ENCODE results near the gene HP1BP3.

The HP1BP3 gene

GRCh38 chr1:20728371-20729154 lies 58.5 kb downstream of the HP1BP3 start:
- H3K9me3 ChIP-seq (ENCODE audit: control insufficient read depth in 1 of 2, low read length in 2 of 2): no peaks in the 10 kb centered on the region
- H3K4me3 ChIP-seq (ENCODE audit: low read depth in 1 of 2, low read length in 2 of 2): no peak overlapping the region
- H3K9ac ChIP-seq (ENCODE audit: low read depth in 1 of 2, low read length in 2 of 2): no peak overlapping the region
- H3K4me1 ChIP-seq (ENCODE audit: control insufficient read depth in 1 of 2, insufficient read depth in 2 of 2, low read length in 2 of 2): peaks cover 13 to 18% of the 10 kb centered on the region in 2 donors
- no peaks in the 10 kb centered on the region for H3K36me3 ChIP-seq (ENCODE audit: control insufficient read depth in 1 of 2, insufficient read depth in 2 of 2, low read length in 2 of 2)
- no peak overlapping the region for H3K27ac ChIP-seq (ENCODE audit: low read depth, low read length)
- H3K27me3 ChIP-seq (ENCODE audit: control insufficient read depth in 1 of 2, insufficient read depth in 2 of 2, low read length in 2 of 2): peaks cover 41% of the 10 kb centered on the region in 2 donors

- Histone ChIP-seq H3K9me3 (ENCODE audit: control insufficient read depth in 1 of 2, low read length in 2 of 2) (no peaks in the 10 kb centered on the region), H3K36me3 (ENCODE audit: control insufficient read depth in 1 of 2, insufficient read depth in 2 of 2, low read length in 2 of 2) (no peaks in the 10 kb centered on the region), H3K27ac (ENCODE audit: low read depth, low read length) (no peak overlapping the region), H3K27me3 (ENCODE audit: control insufficient read depth in 1 of 2, insufficient read depth in 2 of 2, low read length in 2 of 2) (peaks cover 40 to 41% of the 10 kb centered on the region in 2 donors), H3K4me3 (ENCODE audit: low read depth in 1 of 2, low read length in 2 of 2) (no peak overlapping the region), H3K4me1 (ENCODE audit: control insufficient read depth in 1 of 2, insufficient read depth in 2 of 2, low read length in 2 of 2) (peaks cover 7 to 10% of the 10 kb centered on the region in 2 donors), H3K9ac (ENCODE audit: low read depth in 1 of 2, low read length in 2 of 2) (no peak overlapping the region)
These were observed 59.3 kb downstream of the HP1BP3 start for GRCh38 chr1:20727746-20728316.

DNA sequence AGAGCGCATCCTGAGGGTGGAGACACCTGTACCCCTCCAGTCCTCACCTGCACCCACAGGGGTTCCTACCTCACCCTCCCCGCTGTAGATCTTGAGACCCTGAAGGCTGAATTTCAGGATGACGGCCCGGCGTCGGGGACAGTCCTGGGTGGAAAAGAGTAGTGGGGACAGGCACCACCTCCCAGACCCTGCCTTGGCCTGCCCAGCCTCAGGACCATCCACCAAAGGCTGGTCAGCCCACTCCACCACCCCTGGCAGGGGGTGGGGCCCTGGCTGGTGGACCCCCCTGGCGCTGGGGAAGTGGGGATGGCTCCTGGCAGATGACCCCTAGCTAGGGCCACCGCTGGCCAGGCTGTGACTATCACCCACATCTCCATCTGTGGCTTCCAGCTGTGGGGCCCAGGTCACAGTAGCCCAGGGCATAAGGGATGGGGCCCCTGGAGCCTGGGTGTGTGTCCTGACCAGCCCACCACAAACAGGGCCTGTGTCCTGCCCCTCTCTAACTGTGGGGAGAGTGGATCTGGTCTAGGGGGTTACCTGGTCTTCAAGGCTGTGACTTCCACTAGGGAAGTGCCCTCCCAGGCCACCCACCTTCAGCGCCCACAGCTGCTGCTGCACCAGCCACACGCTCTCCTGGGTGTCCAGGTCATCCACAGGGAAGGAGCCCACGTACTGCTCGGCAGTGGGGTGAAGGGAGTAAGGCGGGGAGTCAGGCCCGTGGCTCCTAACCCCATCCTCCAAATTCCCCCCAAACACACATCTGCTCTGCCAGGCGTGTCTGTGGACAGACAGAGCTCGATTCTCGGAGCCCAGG lies 60.0 kb downstream of the HP1BP3 start:
- no peak overlapping the region for H3K9ac ChIP-seq (ENCODE audit: low read depth in 1 of 2, low read length in 2 of 2)
- no peaks in the 10 kb centered on the region for H3K36me3 ChIP-seq (ENCODE audit: control insufficient read depth in 1 of 2, insufficient read depth in 2 of 2, low read length in 2 of 2)
- no peak overlapping the region for H3K4me3 ChIP-seq (ENCODE audit: low read depth in 1 of 2, low read length in 2 of 2)
- peaks cover 33 to 37% of the 10 kb centered on the region in 2 donors for H3K27me3 ChIP-seq (ENCODE audit: control insufficient read depth in 1 of 2, insufficient read depth in 2 of 2, low read length in 2 of 2)
- no peak overlapping the region for H3K27ac ChIP-seq (ENCODE audit: low read depth, low read length)
- peaks cover 0 to 4% of the 10 kb centered on the region in 2 donors for H3K4me1 ChIP-seq (ENCODE audit: control insufficient read depth in 1 of 2, insufficient read depth in 2 of 2, low read length in 2 of 2)
- H3K9me3 ChIP-seq (ENCODE audit: control insufficient read depth in 1 of 2, low read length in 2 of 2): no peaks in the 10 kb centered on the region

GRCh38 chr1:20726118-20726911 lies 60.8 kb downstream of the HP1BP3 start:
- H3K27me3 ChIP-seq (ENCODE audit: control insufficient read depth in 1 of 2, insufficient read depth in 2 of 2, low read length in 2 of 2): peaks cover 30 to 35% of the 10 kb centered on the region in 2 donors
- H3K36me3 ChIP-seq (ENCODE audit: control insufficient read depth in 1 of 2, insufficient read depth in 2 of 2, low read length in 2 of 2): no peaks in the 10 kb centered on the region
- H3K4me3 ChIP-seq (ENCODE audit: low read depth in 1 of 2, low read length in 2 of 2): no peak overlapping the region
- H3K4me1 ChIP-seq (ENCODE audit: control insufficient read depth in 1 of 2, insufficient read depth in 2 of 2, low read length in 2 of 2): peaks cover 0 to 2% of the 10 kb centered on the region in 2 donors
- H3K9me3 ChIP-seq (ENCODE audit: control insufficient read depth in 1 of 2, low read length in 2 of 2): no peaks in the 10 kb centered on the region
- H3K27ac ChIP-seq (ENCODE audit: low read depth, low read length): no peak overlapping the region
- no peak overlapping the region for H3K9ac ChIP-seq (ENCODE audit: low read depth in 1 of 2, low read length in 2 of 2)

DNA sequence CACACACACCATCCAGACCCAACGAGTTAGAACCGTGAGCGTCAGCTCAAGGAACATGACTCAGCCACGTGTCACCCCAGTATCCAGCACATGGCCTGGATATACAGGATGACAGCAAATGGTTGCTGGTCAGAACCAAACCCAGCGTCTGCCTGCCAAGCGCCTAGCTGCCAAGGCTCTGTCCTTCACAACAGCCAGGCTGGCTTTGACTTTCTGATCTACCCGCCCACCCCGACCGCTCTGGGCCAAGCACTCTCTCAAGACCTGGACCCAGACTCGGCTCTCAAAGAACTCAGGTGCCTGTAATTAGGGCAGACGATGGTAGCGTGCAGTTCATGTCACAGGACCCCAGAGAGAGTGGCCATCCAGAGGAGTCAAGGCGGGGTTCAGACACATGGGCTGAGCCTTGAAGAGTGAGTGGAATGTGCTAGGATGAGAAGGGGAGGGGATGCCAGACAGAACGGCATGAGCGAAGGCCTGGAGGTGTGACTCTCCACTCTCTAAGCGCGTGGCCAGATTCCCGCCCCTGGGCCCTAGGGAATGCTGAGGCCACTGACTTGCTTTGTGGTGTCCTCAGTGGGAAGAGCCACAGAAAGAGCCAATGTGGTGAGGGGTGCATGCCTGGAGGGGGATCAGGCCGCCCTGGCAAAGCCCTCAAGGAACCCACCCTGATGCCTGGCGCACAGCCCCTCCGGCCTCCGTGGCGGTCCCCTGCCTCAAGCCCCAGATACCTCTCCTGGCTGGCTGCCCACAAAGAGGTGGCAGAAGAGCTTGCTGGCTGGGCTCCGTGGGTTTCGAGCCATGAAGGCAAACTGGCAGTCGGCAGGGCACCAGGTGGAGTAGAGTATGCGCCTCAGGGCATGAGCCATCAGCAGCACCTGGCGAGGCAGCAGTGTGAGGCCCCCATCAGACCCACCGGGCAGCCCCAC lies 61.7 kb downstream of the HP1BP3 start:
- Histone ChIP-seq H3K36me3 (ENCODE audit: control insufficient read depth in 1 of 2, insufficient read depth in 2 of 2, low read length in 2 of 2) (no peaks in the 10 kb centered on the region), H3K27ac (ENCODE audit: low read depth, low read length) (no peak overlapping the region), H3K9me3 (ENCODE audit: control insufficient read depth in 1 of 2, low read length in 2 of 2) (no peaks in the 10 kb centered on the region), H3K27me3 (ENCODE audit: control insufficient read depth in 1 of 2, insufficient read depth in 2 of 2, low read length in 2 of 2) (peaks cover 22 to 26% of the 10 kb centered on the region in 2 donors), H3K9ac (ENCODE audit: low read depth in 1 of 2, low read length in 2 of 2) (no peak overlapping the region), H3K4me1 (ENCODE audit: control insufficient read depth in 1 of 2, insufficient read depth in 2 of 2, low read length in 2 of 2) (no peaks in the 10 kb centered on the region), H3K4me3 (ENCODE audit: low read depth in 1 of 2, low read length in 2 of 2) (no peak overlapping the region)

- Histone ChIP-seq H3K27me3 (ENCODE audit: control insufficient read depth in 1 of 2, insufficient read depth in 2 of 2, low read length in 2 of 2) (peaks cover 13 to 18% of the 10 kb centered on the region in 2 donors), H3K36me3 (ENCODE audit: control insufficient read depth in 1 of 2, insufficient read depth in 2 of 2, low read length in 2 of 2) (no peaks in the 10 kb centered on the region), H3K9me3 (ENCODE audit: control insufficient read depth in 1 of 2, low read length in 2 of 2) (no peaks in the 10 kb centered on the region)
These were observed 62.5 kb downstream of the HP1BP3 start for GRCh38 chr1:20724364-20725188.

GRCh38 chr1:20723537-20724363 lies 63.4 kb downstream of the HP1BP3 start:
- Histone ChIP-seq H3K9ac (ENCODE audit: low read depth in 1 of 2, low read length in 2 of 2) (no peak overlapping the region), H3K9me3 (ENCODE audit: control insufficient read depth in 1 of 2, low read length in 2 of 2) (no peaks in the 10 kb centered on the region), H3K27me3 (ENCODE audit: control insufficient read depth in 1 of 2, insufficient read depth in 2 of 2, low read length in 2 of 2) (peaks cover 5 to 10% of the 10 kb centered on the region in 2 donors), H3K36me3 (ENCODE audit: control insufficient read depth in 1 of 2, insufficient read depth in 2 of 2, low read length in 2 of 2) (no peaks in the 10 kb centered on the region), H3K4me3 (ENCODE audit: low read depth in 1 of 2, low read length in 2 of 2) (no peak overlapping the region), H3K27ac (ENCODE audit: low read depth, low read length) (no peak overlapping the region), H3K4me1 (ENCODE audit: control insufficient read depth in 1 of 2, insufficient read depth in 2 of 2, low read length in 2 of 2) (no peaks in the 10 kb centered on the region)

More at GRCh38 chr1:20724364-20725188, 62.5 kb downstream of the HP1BP3 start:
- no peaks in the 10 kb centered on the region for H3K4me1 ChIP-seq (ENCODE audit: control insufficient read depth in 1 of 2, insufficient read depth in 2 of 2, low read length in 2 of 2)
- no peak overlapping the region for H3K9ac ChIP-seq (ENCODE audit: low read depth in 1 of 2, low read length in 2 of 2)
- no peak overlapping the region for H3K4me3 ChIP-seq (ENCODE audit: low read depth in 1 of 2, low read length in 2 of 2)
- no peak overlapping the region for H3K27ac ChIP-seq (ENCODE audit: low read depth, low read length)

DNA sequence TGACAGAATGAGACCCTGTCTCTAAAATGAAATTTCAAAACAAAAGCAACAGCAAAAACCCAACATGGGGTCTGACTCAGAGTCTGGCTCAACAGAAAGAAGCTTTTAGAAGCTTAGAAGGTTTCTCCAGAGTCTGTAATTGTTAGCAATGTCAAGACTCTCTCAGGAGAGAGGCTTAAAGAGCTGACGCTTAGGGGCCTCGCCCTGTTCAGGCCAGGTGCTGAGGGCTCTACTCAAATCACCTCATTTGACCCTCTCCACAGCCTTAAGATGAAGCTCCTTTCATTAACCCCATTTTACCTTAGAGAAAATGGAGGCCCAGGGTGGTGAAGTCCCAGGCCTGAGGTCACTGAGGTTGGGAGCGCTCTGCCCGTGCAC lies 64.0 kb downstream of the HP1BP3 start:
- no peak overlapping the region for H3K27ac ChIP-seq (ENCODE audit: low read depth, low read length)
- no peaks in the 10 kb centered on the region for H3K36me3 ChIP-seq (ENCODE audit: control insufficient read depth in 1 of 2, insufficient read depth in 2 of 2, low read length in 2 of 2)
- no peaks in the 10 kb centered on the region for H3K4me1 ChIP-seq (ENCODE audit: control insufficient read depth in 1 of 2, insufficient read depth in 2 of 2, low read length in 2 of 2)

More for the DNA sequence above, 64.0 kb downstream of the HP1BP3 start:
- H3K9ac ChIP-seq (ENCODE audit: low read depth in 1 of 2, low read length in 2 of 2): no peak overlapping the region
- peaks cover 0 to 6% of the 10 kb centered on the region in 2 donors for H3K27me3 ChIP-seq (ENCODE audit: control insufficient read depth in 1 of 2, insufficient read depth in 2 of 2, low read length in 2 of 2)
- no peak overlapping the region for H3K4me3 ChIP-seq (ENCODE audit: low read depth in 1 of 2, low read length in 2 of 2)
- H3K9me3 ChIP-seq (ENCODE audit: control insufficient read depth in 1 of 2, low read length in 2 of 2): no peaks in the 10 kb centered on the region

Data from duodenal mucosa (tissue), 2 donors.